Duodenal mucosa (tissue), 2 donors: ENCODE measurements around the gene TBC1D16.

Source experiments
- H3K27ac ChIP-seq: one replicate; pipeline ENCODE4 v1.7.0; 2013; ENCODE audit warnings: low read depth, low read length
- H3K27me3 ChIP-seq, 2 donors: one replicate each; pipeline ENCODE4 v1.7.0; 2013; ENCODE audit warnings: low read length in 2 of 2, control low read depth in 1 of 2; ENCODE audit not compliant: insufficient read depth in 2 of 2, control insufficient read depth in 1 of 2
- H3K36me3 ChIP-seq, 2 donors: one replicate each; pipeline ENCODE4 v1.7.0; 2013; ENCODE audit warnings: low read length in 2 of 2, control low read depth in 1 of 2; ENCODE audit not compliant: insufficient read depth in 2 of 2, control insufficient read depth in 1 of 2
- H3K4me1 ChIP-seq, 2 donors: one replicate each; pipeline ENCODE4 v1.7.0; 2013; ENCODE audit warnings: low read length in 2 of 2, control low read depth in 1 of 2; ENCODE audit not compliant: insufficient read depth in 2 of 2, control insufficient read depth in 1 of 2
- H3K4me3 ChIP-seq, 2 donors: one replicate each; pipeline ENCODE4 v1.7.0; 2013; ENCODE audit warnings: low read length in 2 of 2, low read depth in 1 of 2
- H3K9ac ChIP-seq, 2 donors: one replicate each; pipeline ENCODE4 v1.7.0; 2013; ENCODE audit warnings: low read length in 2 of 2, low read depth in 1 of 2
- H3K9me3 ChIP-seq, 2 donors: one replicate each; pipeline ENCODE4 v1.7.0; 2013; ENCODE audit warnings: low read length in 2 of 2, control low read depth in 1 of 2; ENCODE audit not compliant: control insufficient read depth in 1 of 2

Gene TBC1D16

DNA sequence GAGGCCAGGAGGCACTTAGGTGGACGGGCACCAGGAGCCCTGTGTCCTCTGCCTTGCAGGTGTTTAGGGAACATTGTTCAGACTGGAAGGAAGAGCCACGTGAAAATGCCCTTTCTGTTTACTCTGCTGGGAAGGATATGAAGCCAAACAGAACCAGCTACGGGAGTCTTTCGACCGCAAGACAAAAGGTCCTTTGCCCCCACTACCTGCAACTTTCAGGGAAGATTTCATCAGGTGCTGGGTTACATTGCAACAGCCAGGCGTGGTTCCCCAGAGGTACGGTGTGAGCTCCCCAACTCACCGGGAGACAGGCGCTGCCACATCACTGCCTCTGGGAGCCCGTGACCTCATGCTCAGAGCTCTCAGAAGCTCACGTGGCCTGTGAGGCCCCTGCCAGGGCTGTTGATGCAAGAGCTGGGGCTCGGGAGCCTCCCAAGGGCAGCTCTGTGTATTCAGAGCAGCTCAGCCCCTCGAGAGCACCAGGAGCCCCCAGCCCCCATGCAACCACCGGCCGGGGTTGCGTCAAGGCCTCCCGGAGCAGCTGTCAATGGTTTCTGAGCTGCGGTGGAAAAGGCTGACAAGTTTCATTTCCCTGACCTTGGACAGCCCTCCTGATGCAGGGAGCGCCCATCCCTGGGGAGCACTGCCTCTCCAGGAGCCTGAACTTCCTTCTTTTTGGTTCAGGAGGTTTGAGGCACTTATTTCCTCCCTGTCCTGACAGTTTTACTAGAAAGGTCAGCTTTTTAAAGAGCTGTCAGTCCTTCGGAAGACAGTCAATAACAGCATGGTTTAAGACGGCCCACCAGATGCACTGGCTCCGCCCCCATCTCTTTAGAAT lies 42.1 kb downstream of the TBC1D16 start:
- Histone ChIP-seq H3K27me3 (no peaks in the 10 kb centered on the region), H3K9me3 (no peaks in the 10 kb centered on the region), H3K4me3 (peak overlapping the region in 1 of 2 donors; percentile 4), H3K27ac (no peak overlapping the region), H3K9ac (peak overlapping the region; percentile 14 to 30), H3K36me3 (no peaks in the 10 kb centered on the region), H3K4me1 (peaks cover 52 to 53% of the 10 kb centered on the region in 2 donors)

DNA sequence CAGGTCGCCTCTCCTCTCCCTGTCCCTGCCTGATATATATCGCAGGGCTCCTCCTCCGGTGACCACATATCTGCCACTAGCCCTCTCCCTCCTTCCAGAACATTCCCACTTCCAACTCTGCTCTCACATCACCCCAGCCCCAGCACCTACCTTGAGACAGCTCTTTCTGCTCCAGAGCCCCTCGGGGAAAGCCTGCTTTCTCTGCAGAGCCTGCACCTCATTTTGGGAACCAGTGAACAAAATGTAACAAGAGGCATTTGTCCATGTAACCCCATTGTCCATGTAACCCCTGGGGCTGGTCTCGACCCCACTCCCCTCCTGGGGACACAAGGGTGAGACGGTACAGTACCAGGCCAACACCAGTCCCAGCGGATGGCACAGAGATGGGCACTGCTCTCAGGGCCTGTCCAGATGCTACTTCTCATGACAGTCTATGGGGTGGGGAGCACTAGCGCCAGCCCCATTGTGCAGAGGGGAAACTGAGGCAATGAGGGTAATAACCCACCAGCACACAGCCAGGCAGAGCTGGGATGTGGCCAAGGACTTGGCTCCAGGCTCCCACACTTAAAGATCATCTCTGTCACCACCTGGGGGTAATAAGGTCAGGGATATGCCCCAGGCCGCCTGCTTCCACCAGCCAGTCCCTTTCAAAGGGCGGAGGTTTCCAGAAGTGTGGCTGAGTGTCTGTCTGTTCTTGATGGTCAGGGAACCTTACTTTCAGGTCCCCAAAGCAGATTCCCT lies 42.9 kb downstream of the TBC1D16 start:
- Histone ChIP-seq H3K9ac (peak overlapping the region; percentile 14 to 30), H3K9me3 (no peaks in the 10 kb centered on the region), H3K27ac (no peak overlapping the region), H3K4me3 (peak overlapping the region in 1 of 2 donors; percentile 45), H3K36me3 (no peaks in the 10 kb centered on the region), H3K4me1 (peaks cover 59 to 60% of the 10 kb centered on the region in 2 donors), H3K27me3 (no peaks in the 10 kb centered on the region)

DNA sequence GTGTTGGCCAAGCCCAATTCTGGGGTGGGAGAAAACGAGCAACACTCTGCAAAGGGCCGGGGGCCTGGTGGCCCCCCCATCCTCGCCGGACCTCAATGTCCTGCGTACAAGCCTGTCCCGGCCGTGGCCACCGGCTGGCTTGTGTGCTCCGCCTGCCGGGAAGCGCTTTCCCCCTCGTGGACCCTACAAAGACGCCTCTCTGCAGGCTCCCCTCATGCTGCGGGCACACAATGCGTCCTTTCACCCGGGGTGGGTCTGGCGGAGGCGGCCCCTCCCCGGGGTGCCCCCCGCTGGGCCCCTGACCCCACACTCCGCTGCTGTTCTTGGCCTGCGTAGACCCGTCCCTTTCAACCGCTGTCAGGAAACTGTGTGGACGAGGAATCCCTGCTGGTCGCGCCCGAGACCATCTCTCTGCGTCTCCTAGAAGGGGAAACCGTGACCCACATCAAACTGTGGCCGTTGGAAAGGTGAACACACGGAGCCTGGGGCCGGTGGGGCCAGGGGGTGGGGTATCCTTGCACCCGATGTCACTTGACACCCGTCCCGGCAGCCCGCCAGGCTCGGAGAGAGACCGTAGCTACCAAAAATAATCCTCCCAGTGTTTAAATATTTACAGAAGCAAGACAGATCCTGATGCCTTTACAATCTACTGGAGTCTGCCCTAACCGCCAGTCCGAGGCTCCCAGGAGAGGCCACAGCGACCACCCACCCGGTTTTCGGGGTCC lies 43.6 kb downstream of the TBC1D16 start:
- Histone ChIP-seq H3K4me3 (peak overlapping the region; percentile 45 to 55), H3K36me3 (no peaks in the 10 kb centered on the region), H3K9me3 (no peaks in the 10 kb centered on the region), H3K9ac (peak overlapping the region; percentile 14 to 30), H3K4me1 (peaks cover 66 to 67% of the 10 kb centered on the region in 2 donors), H3K27me3 (no peaks in the 10 kb centered on the region), H3K27ac (no peak overlapping the region)

DNA sequence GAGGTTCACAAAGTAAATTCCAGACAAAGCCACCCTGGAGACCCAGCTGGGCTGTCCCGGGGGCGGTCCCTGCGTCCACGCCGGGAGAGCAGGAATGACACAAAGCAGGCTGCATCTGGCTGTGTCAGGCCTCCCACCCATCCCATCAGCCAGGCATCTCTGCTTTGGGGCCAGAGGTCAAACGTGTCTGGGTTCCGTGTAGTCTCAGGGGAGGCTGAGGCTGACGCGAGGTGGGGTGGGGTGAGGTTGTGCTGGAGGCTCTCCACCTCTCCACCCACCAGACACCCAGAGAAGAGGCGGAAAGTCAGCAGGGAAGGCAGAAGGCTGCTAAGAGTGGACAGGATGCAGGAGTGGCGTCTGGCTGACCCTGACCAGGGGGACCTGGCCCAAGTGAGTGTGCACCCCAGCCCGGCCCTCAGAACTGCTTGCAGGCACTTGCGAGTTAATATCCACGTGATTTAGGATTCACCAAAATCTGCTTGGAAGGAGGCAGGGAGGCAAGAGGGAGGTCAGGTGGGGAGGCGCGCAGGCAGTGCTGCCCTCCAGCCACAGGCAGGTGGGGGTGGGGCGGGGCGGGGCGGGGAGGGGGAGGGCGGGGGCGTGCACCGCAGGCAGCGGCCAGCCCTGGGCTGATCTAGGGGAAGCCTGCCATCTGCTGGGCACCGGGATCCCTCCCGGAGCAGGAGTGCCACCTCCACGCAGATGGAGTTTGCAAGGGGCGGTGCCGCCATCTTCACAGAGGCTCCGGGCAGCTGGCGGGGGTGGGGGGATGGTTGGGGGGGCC lies 44.3 kb downstream of the TBC1D16 start:
- no peak overlapping the region for H3K27ac ChIP-seq

DNA sequence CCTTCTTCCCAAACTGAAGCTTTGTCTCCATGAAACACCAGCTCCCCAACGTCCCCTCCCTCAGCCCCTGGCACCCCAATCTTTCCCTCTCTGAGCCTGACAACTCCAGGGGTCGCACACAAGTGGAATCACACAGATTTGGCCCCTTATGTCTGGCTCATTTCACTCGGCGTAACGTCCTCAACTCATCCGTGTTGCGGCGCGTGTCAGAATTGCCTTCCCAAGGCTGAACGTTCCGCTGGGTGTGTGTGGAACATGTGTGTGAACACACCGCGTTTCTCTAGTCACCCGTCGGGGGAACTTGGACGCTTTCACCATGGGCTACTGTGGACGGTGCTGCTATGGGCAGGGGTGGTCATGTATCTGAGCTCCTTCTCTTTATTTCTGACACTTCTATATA lies 45.0 kb downstream of the TBC1D16 start:
- Histone ChIP-seq H3K4me3 (no peak overlapping the region), H3K27ac (no peak overlapping the region), H3K9ac (no peak overlapping the region), H3K9me3 (no peaks in the 10 kb centered on the region), H3K36me3 (no peaks in the 10 kb centered on the region), H3K27me3 (no peaks in the 10 kb centered on the region), H3K4me1 (peaks cover 80 to 81% of the 10 kb centered on the region in 2 donors)

More for the DNA sequence above, 44.3 kb downstream of the TBC1D16 start:
- Histone ChIP-seq H3K36me3 (no peaks in the 10 kb centered on the region), H3K4me3 (peak overlapping the region; percentile 53 to 55), H3K9me3 (no peaks in the 10 kb centered on the region), H3K4me1 (peaks cover 73 to 74% of the 10 kb centered on the region in 2 donors), H3K27me3 (no peaks in the 10 kb centered on the region), H3K9ac (peak overlapping the region; percentile 19 to 60)

DNA sequence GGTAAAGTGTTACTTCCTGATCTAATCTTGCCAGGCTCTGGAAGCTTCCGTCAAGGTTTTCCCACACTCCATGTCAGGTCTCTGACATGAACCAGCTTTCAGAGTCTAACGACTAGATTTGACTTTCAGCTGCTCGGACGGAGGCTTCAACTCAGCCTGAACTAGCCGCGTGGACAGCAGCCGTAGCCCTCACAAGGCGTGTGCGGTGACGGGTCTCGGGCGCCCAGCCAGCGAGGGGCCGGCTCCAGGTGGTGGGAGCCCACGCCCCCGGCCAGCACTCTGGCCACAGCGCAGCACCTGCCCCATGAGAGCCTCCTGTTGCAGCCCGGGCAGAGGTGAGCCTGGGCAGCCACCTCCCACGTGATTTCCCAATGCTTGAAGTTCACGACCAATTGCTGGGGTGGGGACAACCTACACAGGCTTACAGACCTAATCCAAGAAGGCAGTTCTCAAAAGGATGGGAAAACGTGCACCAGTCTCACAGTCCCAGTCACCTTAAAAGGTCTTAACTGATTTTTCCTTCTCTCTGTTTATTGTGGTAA lies 45.5 kb downstream of the TBC1D16 start:
- Histone ChIP-seq H3K27me3 (no peaks in the 10 kb centered on the region), H3K27ac (no peak overlapping the region), H3K9me3 (no peaks in the 10 kb centered on the region), H3K4me1 (peaks cover 85% of the 10 kb centered on the region in 2 donors), H3K9ac (peak overlapping the region in 1 of 2 donors; percentile 9), H3K4me3 (no peak overlapping the region), H3K36me3 (no peaks in the 10 kb centered on the region)

DNA sequence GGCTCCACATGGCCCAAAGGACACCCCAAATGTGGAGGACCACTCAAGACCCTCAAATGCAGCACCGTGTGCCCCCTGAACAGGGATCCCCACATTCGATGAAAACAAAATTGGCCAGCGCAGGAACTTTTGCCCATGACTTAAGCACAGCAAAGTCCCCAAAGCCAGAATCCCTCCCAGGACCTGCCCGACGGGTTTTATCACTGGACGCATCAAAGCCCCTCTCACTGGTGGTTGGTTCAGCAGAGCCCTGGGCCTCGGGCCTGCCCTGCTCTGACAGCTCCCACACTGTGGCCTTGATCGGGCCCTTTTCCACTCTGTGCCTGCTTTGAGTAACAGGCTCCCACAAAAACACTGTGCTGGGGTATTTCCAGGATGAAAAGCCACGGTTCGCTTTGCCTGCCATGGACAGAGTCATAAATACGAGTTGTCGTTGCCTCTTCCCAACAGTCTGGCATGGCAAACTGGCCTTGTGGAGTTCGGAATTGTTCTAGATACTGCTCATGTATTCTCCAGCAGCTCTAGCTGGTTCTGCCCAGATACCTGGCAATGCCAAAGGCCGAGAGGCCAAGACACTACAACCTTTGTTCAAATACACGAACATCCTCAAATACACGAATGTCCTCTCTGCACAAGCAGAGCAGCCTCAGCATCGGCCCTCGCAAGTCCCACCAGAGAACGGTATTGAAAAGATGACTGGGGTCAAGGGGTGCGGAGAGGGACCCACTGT lies 46.4 kb downstream of the TBC1D16 start:
- H3K4me3 ChIP-seq, result no peak overlapping the region
- H3K36me3 ChIP-seq, result no peaks in the 10 kb centered on the region
- H3K9me3 ChIP-seq, result no peaks in the 10 kb centered on the region
- no peaks in the 10 kb centered on the region for H3K27me3 ChIP-seq
- H3K9ac ChIP-seq, result peak overlapping the region; percentile 7 to 25
- H3K4me1 ChIP-seq, result peaks cover 85 to 89% of the 10 kb centered on the region in 2 donors
- H3K27ac ChIP-seq, result no peak overlapping the region

DNA sequence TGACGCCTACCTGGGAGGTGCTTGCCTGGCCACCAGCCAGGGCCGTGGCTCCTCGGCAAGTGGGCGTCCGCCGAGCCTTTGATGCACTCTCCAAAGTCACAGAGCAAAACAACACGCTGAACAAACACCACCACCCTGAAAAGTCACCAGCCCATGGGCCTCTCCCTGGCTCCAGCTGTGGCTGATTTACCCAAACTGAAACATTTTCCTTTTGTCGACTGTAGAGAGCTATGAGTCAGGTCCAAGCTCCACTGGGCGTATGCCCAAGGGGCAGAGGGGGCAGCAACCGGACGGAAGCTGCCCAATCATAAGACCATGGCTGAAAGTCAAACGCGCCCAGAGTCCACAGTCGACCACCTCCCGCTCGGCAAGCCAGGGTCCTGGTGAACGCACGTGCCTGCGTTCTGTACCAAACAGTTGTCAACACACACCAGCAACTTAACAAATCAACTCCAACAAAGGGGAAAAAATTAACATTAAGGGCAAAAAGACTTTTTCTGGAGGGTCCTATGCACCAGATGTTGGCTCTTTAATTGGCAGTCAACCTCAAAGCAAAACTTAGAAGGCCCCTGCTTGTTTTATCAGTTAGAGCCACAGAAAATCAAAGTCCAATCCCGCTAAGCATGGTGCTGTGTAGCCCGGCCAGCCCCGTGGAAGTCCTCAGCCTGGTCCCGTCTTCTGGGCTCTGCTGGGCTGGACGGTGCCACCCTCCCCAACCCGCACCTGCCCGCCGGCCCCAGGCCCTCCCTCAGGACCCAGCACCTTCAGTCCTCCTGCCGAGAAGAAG lies 47.3 kb downstream of the TBC1D16 start:
- Histone ChIP-seq H3K4me3 (peak overlapping the region in 1 of 2 donors; percentile 36), H3K9me3 (no peaks in the 10 kb centered on the region), H3K4me1 (peaks cover 77 to 80% of the 10 kb centered on the region in 2 donors), H3K27me3 (no peaks in the 10 kb centered on the region), H3K9ac (peak overlapping the region; percentile 7 to 25), H3K36me3 (no peaks in the 10 kb centered on the region), H3K27ac (peak overlapping the region; percentile 64)
